OCI-LY7 (cell line): ENCODE measurements around the gene NEDD9. TPM values are rescaled to one million over a fixed set of nuclear protein-coding genes. Genes with fewer than 3 reads are reported as not detected.

Experiments used
- BruUV-seq: library from RNA; stranded (reverse); fragments of 400-500 nt; replicated peaks from 2 replicates; lab custom pipeline; 2021; lab: Mats Ljungman, UMichigan
- CTCF ChIA-PET: fragments of 300-600 bp; sonication (Branson Sonifier 250); formaldehyde crosslinking; loops from one replicate; lab custom pipeline; 2022; ENCODE audit warnings: antibody characterized with exemption; ENCODE audit not compliant: unreplicated experiment; lab: Charles Lee
- POLR2A ChIA-PET: fragments of 300-600 bp; sonication (Branson Sonifier 250); formaldehyde crosslinking; loops from one replicate; lab custom pipeline; 2022; ENCODE audit warnings: antibody characterized with exemption; lab: Charles Lee
- DNase-seq: peaks from one replicate; pipeline ENCODE4 v3.0.0-alpha.2; 2015; ENCODE audit warnings: low spot score
- H2AFZ ChIP-seq: fragments of 200-600 bp; sonication (generic), shearing (Covaris generic); 2 replicates; pipeline ENCODE4 v1.6.1; 2014; ENCODE audit warnings: mild to moderate bottlenecking, antibody characterized with exemption, low read length, moderate library complexity
- H3K27ac ChIP-seq: fragments of 200-600 bp; sonication (generic); 2 replicates; pipeline ENCODE4 v1.5.1; 2014; ENCODE audit warnings: mixed run types, low read depth, mild to moderate bottlenecking, moderate library complexity, low read length, inconsistent platforms; ENCODE audit not compliant: poor library complexity, severe bottlenecking
- H3K36me3 ChIP-seq: fragments of 200-600 bp; sonication (generic); 2 replicates; pipeline ENCODE4 v1.6.1; 2014; ENCODE audit warnings: mild to moderate bottlenecking, antibody characterized with exemption, low read length, moderate library complexity, mixed read lengths; ENCODE audit not compliant: insufficient read depth
- H3K4me1 ChIP-seq: fragments of 200-600 bp; sonication (generic); 2 replicates; pipeline ENCODE4 v1.5.1; 2014; ENCODE audit warnings: mild to moderate bottlenecking, low read length; ENCODE audit not compliant: insufficient read depth, poor library complexity, severe bottlenecking
- H3K4me2 ChIP-seq: fragments of 200-600 bp; sonication (generic); 2 replicates; pipeline ENCODE4 v1.6.1; 2014; ENCODE audit warnings: mild to moderate bottlenecking, low read length
- H3K4me3 ChIP-seq: fragments of 200-600 bp; sonication (generic); 2 replicates; pipeline ENCODE4 v1.5.1; 2014; ENCODE audit warnings: mild to moderate bottlenecking, low read depth, low read length; ENCODE audit not compliant: poor library complexity, severe bottlenecking
- H3K79me2 ChIP-seq: fragments of 200-600 bp; sonication (generic); 2 replicates; pipeline ENCODE4 v1.6.1; 2016; ENCODE audit warnings: low read depth, mild to moderate bottlenecking, low read length, moderate library complexity, mixed read lengths; ENCODE audit not compliant: insufficient read depth
- H3K9me2 ChIP-seq: fragments of 200-600 bp; sonication (generic); 2 replicates; pipeline ENCODE4 v1.6.1; 2016; ENCODE audit warnings: mild to moderate bottlenecking, low read length, mixed read lengths; ENCODE audit not compliant: insufficient read depth
- H3K9me3 ChIP-seq: fragments of 200-600 bp; sonication (generic); 2 replicates; pipeline ENCODE4 v1.6.1; 2014; ENCODE audit warnings: mild to moderate bottlenecking, mixed run types, low read length, mixed read lengths
- H4K20me1 ChIP-seq: fragments of 200-600 bp; sonication (generic); 2 replicates; pipeline ENCODE4 v1.6.1; 2014; ENCODE audit warnings: mild to moderate bottlenecking, antibody characterized with exemption, low read length, moderate library complexity, mixed read lengths; ENCODE audit not compliant: insufficient read depth
- CTCF ChIP-seq: fragments of 200-600 bp; sonication (generic); conservative IDR thresholded peaks from 2 replicates; pipeline ENCODE4 v1.5.1; 2014; ENCODE audit warnings: mild to moderate bottlenecking, antibody characterized with exemption, low read length, moderate library complexity, mixed read lengths
- EZH2phosphoT487 ChIP-seq: fragments of 200-600 bp; sonication (generic); IDR thresholded peaks from 2 replicates; pipeline ENCODE4 v1.6.1; 2018; ENCODE audit warnings: low read depth, borderline replicate concordance, mild to moderate bottlenecking, mixed run types, antibody characterized with exemption, low read length, moderate library complexity, mixed read lengths
- intact Hi-C: fragments of 100-400 bp; cut with micrococcal nuclease; formaldehyde crosslinking; loops from one replicate; pipeline ENCODE4 v1.10.0; 2022; ENCODE audit not compliant: unreplicated experiment
- total RNA-seq, 2 experiments: library from RNA; depleted of rRNA in 1 of 2; stranded (reverse); fragments of >200 nt in 1 of 2; shearing (Covaris generic) in 1 of 2; gene quantifications; 2 replicates each; pipeline ENCODE4 v1.2.3, GENCODE V29; 2014 to 2022

The NEDD9 gene
- total RNA-seq, 2 experiments from 2014 or later: 13.0 to 41.6 TPM

DNA sequence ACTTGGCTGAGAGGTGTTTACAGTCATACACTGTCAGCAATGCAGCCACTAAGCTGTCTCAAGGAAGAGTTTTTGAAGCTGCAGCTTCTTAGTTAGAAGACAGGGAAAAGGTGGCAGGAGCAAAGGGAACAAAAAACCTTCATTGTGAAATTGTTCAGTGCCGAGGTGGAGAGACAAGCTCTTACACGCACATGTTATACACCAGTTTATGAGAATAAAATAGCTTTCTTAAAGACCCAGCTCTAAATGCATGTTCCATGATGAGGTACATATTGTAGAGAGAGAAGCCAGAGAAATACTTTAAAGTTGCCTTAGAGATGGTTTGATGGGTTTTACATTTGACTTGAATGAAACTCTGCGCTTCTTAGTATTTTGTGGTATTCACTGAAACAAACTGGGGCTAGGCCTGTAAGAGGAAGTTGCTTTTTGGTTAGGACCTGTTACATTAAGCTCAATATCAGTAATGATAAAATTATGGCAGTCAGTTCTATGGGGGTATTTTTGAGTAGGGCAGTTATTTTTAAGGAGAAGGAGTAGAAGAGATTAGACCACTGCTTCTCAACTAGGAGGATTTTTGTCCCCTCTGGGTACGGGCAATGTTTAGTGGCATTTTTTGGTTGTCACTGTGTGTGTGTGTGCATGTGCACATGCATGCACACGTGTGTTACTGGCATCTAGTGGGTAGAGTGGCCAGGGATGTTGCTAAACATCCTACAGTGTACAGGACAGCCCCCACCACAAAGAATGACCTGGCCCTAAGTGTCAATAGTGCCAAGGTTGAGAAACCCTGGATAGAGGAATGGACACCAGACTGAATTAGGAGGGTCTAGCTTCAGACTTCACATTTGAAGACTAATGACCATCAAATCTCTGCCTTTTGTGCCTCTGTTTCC lies 9.8 kb downstream of the NEDD9 start:
- Histone ChIP-seq H4K20me1 (no peaks in the 10 kb centered on the region), H3K4me2 (no peak overlapping the region), H3K9me3 (no peaks in the 10 kb centered on the region), H3K36me3 (no peaks in the 10 kb centered on the region), H3K27ac (no peak overlapping the region), H3K9me2 (no peaks in the 10 kb centered on the region), H3K4me1 (peaks cover 4% of the 10 kb centered on the region), H2AFZ (no peak overlapping the region), H3K4me3 (no peak overlapping the region), H3K79me2 (no peaks in the 10 kb centered on the region)
- ChIA-PET CTCF (no interaction called here), POLR2A (interaction anchor here (0.6 to 2.1 kb wide), 4 partner anchors 10 to 273 kb away, joined by 3 to 5 read pairs (median 4); partner anchors contain the start of gene NEDD9)
- BruUV-seq: no TSS peak
- intact Hi-C loops: no loop called here
- no peak for DNase-seq
- TF ChIP-seq EZH2phosphoT487 (no peak), CTCF (no peak)

GRCh38 chr6:11221623-11222384 lies 10.7 kb downstream of the NEDD9 start:
- no peak for DNase-seq
- ChIA-PET CTCF (interaction anchor here (0.7 kb wide), 1 partner anchor 8 kb away, joined by 3 read pairs; no protein-coding TSS in a partner anchor), POLR2A (interaction anchor here (0.8 to 1.6 kb wide), 2 partner anchors 32 to 125 kb away, joined by 3 to 4 read pairs; no protein-coding TSS in a partner anchor)
- no peak overlapping the region for H3K4me2 ChIP-seq
- no peak overlapping the region for H3K27ac ChIP-seq
- no peaks in the 10 kb centered on the region for H3K9me3 ChIP-seq
- H4K20me1 ChIP-seq: no peaks in the 10 kb centered on the region
- H3K9me2 ChIP-seq: no peaks in the 10 kb centered on the region
- BruUV-seq: no TSS peak
- no peak overlapping the region for H2AFZ ChIP-seq
- no peaks in the 10 kb centered on the region for H3K79me2 ChIP-seq
- H3K4me1 ChIP-seq: peaks cover 4% of the 10 kb centered on the region
- TF ChIP-seq CTCF (no peak), EZH2phosphoT487 (no peak)
- no peak overlapping the region for H3K4me3 ChIP-seq
- H3K36me3 ChIP-seq: no peaks in the 10 kb centered on the region
- intact Hi-C loops: no loop called here
